Medulla oblongata (tissue), 1 donor: Measurements from ENCODE around the gene DPP10.

Experiments
- DNase-seq: peaks from one replicate; pipeline ENCODE4 v3.0.0-alpha.2; 2015; ENCODE audit errors: extremely low spot score

The DPP10 gene

GRCh38 chr2:115694651-115695050, 1252.2 kb downstream of the DPP10 start:
- DNase-seq: no peak

DNA sequence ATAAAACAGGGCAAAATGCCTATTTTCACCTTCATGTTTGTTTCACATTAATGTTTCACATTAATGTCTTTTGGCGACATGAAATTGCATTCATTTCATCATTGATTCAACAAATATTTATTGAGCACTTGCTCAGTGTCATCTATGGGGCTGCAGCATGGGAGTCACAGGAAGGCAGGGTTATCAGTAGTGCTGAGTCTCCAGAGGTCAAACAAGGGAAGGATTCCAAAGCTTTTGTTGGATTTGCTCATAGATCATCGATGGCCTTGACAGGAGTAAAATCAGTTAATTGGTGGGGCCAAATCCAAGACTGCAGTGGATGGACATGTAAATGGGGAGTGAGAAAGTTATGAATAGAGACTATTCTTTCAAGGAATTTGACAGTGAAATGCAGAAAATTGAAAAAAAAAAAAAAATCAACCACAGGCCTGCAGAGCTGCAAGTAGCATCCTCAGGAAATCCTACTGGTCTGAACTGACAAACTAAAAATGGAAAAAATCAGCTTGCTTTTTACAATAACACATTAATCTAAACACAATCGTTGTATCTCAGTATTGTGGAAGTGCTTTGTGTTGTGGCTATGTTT, 1290.8 kb downstream of the DPP10 start:
- no peak for DNase-seq

DNA sequence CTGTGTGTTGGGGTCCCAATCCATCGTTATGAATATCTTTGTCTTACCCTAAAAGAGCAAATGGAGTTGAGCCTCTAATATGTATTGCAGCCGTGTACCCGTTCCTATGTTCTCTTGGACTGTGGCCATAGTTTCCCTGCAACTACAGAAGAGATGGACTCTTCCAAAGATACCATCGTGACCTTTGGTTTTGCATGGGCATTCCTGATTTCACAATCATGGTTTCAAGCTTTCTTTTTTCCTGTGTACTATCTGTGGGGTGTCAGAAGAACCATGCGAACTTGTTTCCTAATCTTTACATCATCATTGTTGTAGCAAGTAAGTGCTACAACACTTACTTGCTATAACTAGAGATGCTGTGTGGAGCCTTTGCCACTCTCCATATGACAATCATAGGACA, 1295.7 kb downstream of the DPP10 start:
- DNase-seq: no peak

DNA sequence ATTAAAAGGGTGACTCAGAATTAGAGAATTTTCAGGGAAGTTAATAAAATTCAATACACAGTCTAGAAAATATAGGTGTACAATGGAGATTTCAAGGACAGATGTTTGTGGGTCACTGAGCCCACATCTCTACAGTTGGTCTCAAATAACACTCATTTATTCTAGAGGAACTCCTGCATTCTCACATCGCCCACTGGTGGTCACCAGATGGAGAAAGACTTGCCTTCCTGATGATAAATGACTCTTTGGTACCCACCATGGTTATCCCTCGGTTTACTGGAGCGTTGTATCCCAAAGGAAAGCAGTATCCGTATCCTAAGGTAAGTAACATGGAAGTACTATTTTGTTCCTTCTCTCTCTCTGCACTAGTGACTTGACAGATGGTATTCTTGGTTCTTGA, 1297.1 kb downstream of the DPP10 start:
- DNase-seq: no peak

GRCh38 chr2:115746151-115746550, 1303.7 kb downstream of the DPP10 start:
- no peak for DNase-seq

DNA sequence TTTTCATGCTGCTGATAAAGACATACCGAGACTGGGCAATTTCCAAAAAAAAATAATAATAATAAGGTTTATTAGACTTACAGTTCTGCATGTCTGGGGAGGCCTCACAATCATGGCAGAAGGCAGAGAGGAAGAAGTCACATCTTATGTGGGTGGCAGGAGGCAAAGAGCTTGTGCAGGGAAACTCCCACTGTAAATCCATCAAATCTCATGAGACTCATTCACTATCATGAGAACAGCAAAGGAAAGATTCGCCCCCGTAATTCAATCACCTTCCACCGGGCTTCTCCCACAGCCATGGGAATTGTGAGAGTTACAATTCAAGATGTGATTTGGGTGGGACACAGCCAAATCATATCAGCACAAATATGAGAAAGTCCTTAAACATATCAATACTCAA, 1314.8 kb downstream of the DPP10 start:
- DNase-seq: no peak

GRCh38 chr2:115763601-115764000, 1321.2 kb downstream of the DPP10 start:
- DNase-seq: no peak

GRCh38 chr2:115771516-115771915, 1329.1 kb downstream of the DPP10 start:
- DNase-seq: no peak

GRCh38 chr2:115774361-115774760, 1331.9 kb downstream of the DPP10 start:
- DNase-seq: no peak

DNA sequence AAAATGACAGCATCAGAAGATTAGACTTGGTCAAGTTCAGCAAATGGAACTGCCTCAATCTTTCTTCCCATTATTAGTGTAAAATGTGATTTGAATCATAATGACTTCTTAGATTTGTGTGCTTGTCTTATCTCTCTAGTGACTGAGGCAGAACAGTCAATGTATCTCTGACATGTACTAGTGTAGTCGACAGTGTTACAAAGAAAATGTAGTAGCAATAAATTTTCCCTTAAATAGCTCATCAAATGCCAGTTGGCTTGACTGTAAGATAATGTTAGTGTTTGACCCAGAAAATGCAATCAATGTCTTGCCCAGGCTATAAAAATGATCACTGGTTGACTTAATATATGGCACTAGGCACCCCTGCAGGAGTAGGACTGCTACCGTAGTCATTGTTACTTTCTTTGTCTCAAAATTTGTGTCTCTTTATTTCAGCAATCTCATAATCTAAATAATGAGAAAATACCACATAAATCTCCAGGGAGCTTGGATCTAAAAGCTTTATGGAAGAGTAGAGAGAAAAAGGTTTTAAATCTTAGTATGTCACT, 1336.7 kb downstream of the DPP10 start:
- no peak for DNase-seq

GRCh38 chr2:115782286-115782685, 1339.8 kb downstream of the DPP10 start:
- no peak for DNase-seq

DNA sequence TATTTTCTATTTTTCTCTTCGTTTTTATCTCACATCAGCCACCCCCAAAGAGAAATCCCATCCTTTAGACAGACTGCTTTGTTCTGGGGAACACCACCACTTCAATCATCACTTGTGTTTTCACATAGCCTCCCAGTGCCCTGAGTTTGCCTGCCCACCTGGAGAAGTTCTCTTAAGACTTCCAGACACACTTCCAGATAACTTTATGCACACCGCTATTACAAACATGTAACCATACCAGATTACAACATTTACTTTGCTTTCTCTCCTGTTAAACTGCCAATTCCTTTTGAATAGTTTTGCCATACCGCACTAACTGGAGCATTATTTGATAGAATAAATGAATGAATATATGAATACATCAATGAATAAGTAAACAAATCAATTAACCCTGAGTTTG, 1353.6 kb downstream of the DPP10 start:
- DNase-seq: no peak

DNA sequence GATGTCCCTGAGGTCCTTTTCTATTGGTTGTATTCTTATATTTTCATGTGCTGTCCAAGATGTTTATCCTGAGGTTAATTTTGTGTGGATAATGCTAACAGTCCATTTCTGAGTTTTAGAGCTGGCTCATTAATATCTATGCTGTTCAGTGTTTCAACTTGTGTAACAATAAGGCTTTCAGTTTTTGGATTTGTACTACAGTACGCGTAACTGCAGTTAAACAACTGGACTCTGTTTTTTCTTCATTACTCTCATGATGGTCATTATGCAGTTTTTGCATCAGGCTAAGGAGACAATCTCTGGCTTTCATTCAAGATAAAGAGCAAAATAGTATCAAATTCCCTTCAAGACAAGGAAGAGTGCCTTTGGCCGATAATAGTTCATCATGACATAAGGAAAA, 1364.8 kb downstream of the DPP10 start:
- DNase-seq: no peak

DNA sequence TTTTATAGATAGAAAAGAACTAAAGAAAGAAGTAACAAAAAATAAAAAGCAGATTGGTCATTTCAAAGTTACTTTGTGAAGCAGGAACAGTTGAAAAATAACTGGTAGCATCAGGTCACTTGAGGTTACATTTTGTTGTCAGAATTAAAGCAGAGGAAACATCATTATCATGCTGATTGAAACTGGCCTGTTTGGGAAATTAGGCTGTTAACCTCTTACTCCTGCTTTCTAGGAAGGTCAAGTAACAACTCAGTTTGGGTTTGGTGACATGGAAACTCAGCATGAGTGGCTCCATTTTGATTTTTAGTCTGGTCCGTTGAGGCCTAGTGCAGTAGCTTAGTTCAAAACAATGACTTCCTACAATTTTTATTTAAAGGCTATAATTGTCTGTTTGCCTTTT, 1383.5 kb downstream of the DPP10 start:
- DNase-seq: no peak

GRCh38 chr2:115833196-115833595, 1390.8 kb downstream of the DPP10 start:
- DNase-seq: no peak

DNA sequence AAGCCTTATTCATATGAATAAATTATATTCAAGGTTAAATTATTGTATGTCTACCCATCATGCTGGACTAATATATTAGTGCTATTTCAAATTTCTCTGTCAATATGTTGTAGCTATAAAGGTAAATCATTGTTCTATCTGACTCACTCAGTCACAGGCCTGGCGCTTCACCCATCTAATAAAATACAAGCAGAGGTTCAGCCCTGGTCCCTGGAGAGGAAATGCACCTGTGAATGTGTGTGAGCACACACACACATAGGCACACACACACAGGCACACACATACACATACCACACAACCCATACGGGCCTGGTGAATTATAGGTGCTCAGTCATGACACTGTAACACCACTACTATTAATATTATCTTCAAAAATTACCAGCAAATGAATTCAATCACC, 1396.1 kb downstream of the DPP10 start:
- DNase-seq: no peak

DNA sequence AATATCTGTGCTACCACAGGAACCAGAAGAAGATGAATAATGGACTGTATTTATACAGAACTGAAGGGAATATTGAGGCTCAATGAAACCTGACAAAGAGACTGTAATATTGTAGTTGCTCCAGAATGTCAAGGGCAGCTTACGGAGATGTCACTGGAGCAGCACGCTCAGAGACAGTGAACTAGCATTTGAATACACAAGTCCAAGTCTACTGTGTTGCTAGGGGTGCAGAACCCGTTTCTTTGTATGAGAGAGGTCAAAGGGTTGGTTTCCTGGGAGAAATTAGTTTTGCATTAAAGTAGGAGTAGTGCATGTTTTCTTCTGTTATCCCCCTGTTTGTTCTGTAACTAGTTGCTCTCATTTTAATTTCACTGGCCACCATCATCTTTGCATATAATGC, 1399.9 kb downstream of the DPP10 start:
- DNase-seq: peak; percentile 6

GRCh38 chr2:115848192-115848591, 1405.8 kb downstream of the DPP10 start:
- DNase-seq: no peak

GRCh38 chr2:115867024-115867423, 1424.6 kb downstream of the DPP10 start:
- no peak for DNase-seq

DNA sequence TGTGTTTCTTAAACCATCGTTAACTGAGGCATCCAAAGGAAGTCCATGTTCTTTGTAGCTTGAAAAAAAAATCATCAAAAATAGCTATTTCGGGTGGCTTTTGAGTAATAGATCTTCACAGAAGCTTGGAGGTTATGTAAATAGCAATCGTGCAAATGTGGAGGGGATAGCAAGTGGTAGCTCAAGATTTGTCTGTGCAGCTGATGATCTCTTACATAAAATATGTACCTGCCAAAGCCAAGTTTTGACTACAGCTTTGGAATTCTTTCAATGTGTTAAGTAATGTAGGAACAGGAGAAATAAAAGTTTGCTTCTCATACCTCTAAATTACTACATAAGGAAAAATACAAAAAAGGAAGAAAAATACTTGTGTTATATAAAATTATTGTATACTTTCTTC, 1432.0 kb downstream of the DPP10 start:
- no peak for DNase-seq

GRCh38 chr2:115880558-115880957, 1438.1 kb downstream of the DPP10 start:
- no peak for DNase-seq

- DNase-seq: no peak
These were observed 1444.9 kb downstream of the DPP10 start for GRCh38 chr2:115887209-115887776.
